C4-2B (cell line): Measurements from ENCODE around the gene THOC5.
"Not testable (repeated sequence)": the region's sequence is repeated elsewhere in the genome, so short reads cannot be mapped to it uniquely, and the experiment has no call there.

Source experiments
- ZFX ChIP-seq: fragments of 450-650 bp; IDR thresholded peaks from 2 replicates; pipeline ENCODE4 v1.6.1; 2017
- TF ChIP-seq, protein P1 (sequence below): fragments of 450-650 bp; conservative IDR thresholded peaks from 2 replicates; pipeline ENCODE4 v1.5.1; 2017; ENCODE audit warnings: mild to moderate bottlenecking

DNA sequence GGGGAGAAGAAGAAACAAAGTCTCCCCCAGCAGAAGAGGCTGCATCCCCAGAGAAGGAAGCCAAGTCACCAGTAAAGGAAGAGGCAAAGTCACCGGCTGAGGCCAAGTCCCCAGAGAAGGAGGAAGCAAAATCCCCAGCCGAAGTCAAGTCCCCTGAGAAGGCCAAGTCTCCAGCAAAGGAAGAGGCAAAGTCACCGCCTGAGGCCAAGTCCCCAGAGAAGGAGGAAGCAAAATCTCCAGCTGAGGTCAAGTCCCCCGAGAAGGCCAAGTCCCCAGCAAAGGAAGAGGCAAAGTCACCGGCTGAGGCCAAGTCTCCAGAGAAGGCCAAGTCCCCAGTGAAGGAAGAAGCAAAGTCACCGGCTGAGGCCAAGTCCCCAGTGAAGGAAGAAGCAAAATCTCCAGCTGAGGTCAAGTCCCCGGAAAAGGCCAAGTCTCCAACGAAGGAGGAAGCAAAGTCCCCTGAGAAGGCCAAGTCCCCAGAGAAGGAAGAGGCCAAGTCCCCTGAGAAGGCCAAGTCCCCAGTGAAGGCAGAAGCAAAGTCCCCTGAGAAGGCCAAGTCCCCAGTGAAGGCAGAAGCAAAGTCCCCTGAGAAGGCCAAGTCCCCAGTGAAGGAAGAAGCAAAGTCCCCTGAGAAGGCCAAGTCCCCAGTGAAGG, 64.3 kb downstream of the THOC5 start:
- TF ChIP-seq, protein P1, sequence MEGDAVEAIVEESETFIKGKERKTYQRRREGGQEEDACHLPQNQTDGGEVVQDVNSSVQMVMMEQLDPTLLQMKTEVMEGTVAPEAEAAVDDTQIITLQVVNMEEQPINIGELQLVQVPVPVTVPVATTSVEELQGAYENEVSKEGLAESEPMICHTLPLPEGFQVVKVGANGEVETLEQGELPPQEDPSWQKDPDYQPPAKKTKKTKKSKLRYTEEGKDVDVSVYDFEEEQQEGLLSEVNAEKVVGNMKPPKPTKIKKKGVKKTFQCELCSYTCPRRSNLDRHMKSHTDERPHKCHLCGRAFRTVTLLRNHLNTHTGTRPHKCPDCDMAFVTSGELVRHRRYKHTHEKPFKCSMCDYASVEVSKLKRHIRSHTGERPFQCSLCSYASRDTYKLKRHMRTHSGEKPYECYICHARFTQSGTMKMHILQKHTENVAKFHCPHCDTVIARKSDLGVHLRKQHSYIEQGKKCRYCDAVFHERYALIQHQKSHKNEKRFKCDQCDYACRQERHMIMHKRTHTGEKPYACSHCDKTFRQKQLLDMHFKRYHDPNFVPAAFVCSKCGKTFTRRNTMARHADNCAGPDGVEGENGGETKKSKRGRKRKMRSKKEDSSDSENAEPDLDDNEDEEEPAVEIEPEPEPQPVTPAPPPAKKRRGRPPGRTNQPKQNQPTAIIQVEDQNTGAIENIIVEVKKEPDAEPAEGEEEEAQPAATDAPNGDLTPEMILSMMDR: not testable (repeated sequence)
- not testable (repeated sequence) for TF ChIP-seq ZFX
